Mesothelial cell of epicardium (in vitro differentiated cells): Measurements from ENCODE around the gene TNIP3. TPM values are rescaled to one million over a fixed set of nuclear protein-coding genes. Genes with fewer than 3 reads are reported as not detected.
A peak's percentile ranks its signal among the peaks of the same experiment; 100 is the strongest.

Experiments
- DNase-seq, 2 experiments: peaks; one replicate each; pipeline ENCODE4 v3.0.0; 2021; ENCODE audit warnings: low spot score in 2 of 2; ENCODE audit not compliant: unreplicated experiment in 2 of 2
- H3K27ac Mint-ChIP-seq: 2 replicates; pipeline ENCODE4 v1.8.0; 2021; ENCODE audit warnings: mixed read lengths
- H3K27me3 Mint-ChIP-seq: 2 replicates; pipeline ENCODE4 v1.8.0; 2021; ENCODE audit warnings: low read depth, mixed read lengths
- H3K36me3 Mint-ChIP-seq: 2 replicates; pipeline ENCODE4 v1.8.0; 2021; ENCODE audit warnings: mixed read lengths
- H3K4me1 Mint-ChIP-seq: 2 replicates; pipeline ENCODE4 v1.8.0; 2021; ENCODE audit warnings: mixed read lengths
- H3K4me3 Mint-ChIP-seq: 2 replicates; pipeline ENCODE4 v1.8.0; 2021; ENCODE audit warnings: mild to moderate bottlenecking, moderate library complexity, mixed read lengths
- H3K9me3 Mint-ChIP-seq: 2 replicates; pipeline ENCODE4 v1.8.0; 2021; ENCODE audit warnings: mixed read lengths
- total RNA-seq: library from RNA; stranded (reverse); gene quantifications from 3 replicates; pipeline ENCODE4 v1.2.1, GENCODE V29; 2021
- TF ChIP-seq, protein P1 (sequence below): fragments of 200-600 bp; sonication (generic); IDR thresholded peaks from one replicate; pipeline ENCODE4 v1.5.0; 2021; ENCODE audit warnings: antibody characterized with exemption; ENCODE audit not compliant: unreplicated experiment

The TNIP3 gene
- total RNA-seq, 1 donor from 2014 or later, result 0.27 TPM

- TF ChIP-seq, protein P1, sequence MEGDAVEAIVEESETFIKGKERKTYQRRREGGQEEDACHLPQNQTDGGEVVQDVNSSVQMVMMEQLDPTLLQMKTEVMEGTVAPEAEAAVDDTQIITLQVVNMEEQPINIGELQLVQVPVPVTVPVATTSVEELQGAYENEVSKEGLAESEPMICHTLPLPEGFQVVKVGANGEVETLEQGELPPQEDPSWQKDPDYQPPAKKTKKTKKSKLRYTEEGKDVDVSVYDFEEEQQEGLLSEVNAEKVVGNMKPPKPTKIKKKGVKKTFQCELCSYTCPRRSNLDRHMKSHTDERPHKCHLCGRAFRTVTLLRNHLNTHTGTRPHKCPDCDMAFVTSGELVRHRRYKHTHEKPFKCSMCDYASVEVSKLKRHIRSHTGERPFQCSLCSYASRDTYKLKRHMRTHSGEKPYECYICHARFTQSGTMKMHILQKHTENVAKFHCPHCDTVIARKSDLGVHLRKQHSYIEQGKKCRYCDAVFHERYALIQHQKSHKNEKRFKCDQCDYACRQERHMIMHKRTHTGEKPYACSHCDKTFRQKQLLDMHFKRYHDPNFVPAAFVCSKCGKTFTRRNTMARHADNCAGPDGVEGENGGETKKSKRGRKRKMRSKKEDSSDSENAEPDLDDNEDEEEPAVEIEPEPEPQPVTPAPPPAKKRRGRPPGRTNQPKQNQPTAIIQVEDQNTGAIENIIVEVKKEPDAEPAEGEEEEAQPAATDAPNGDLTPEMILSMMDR, result no peak
- Mint-ChIP-seq H3K9me3 (no peaks in the 10 kb centered on the region), H3K27me3 (no peaks in the 10 kb centered on the region), H3K36me3 (no peaks in the 10 kb centered on the region), H3K27ac (no peak overlapping the region), H3K4me3 (no peak overlapping the region), H3K4me1 (no peaks in the 10 kb centered on the region)
- DNase-seq, result no peak
Measured at GRCh38 chr4:121165206-121165605, 1.1 kb upstream of the TNIP3 start.

- peaks cover 4% of the 10 kb centered on the region for H3K27me3 Mint-ChIP-seq
- DNase-seq, result peak; percentile 21 to 53
Measured at GRCh38 chr4:121156822-121157769, 7.0 kb downstream of the TNIP3 start.

GRCh38 chr4:121155893-121156292, 8.2 kb downstream of the TNIP3 start:
- Mint-ChIP-seq H3K4me3 (peak overlapping the region; percentile 76), H3K4me1 (peaks cover 7% of the 10 kb centered on the region), H3K9me3 (no peaks in the 10 kb centered on the region), H3K27ac (no peak overlapping the region), H3K36me3 (no peaks in the 10 kb centered on the region), H3K27me3 (peaks cover 4% of the 10 kb centered on the region)
- no peak for DNase-seq
- TF ChIP-seq, protein P1, result no peak

More at GRCh38 chr4:121156822-121157769, 7.0 kb downstream of the TNIP3 start:
- TF ChIP-seq, protein P1, result no peak
- Mint-ChIP-seq H3K9me3 (no peaks in the 10 kb centered on the region), H3K4me1 (peaks cover 7% of the 10 kb centered on the region), H3K36me3 (no peaks in the 10 kb centered on the region), H3K4me3 (peak overlapping the region; percentile 76), H3K27ac (no peak overlapping the region)

- no peak for DNase-seq
- no peak overlapping the region for H3K4me3 Mint-ChIP-seq
- H3K27me3 Mint-ChIP-seq, result peaks cover 4% of the 10 kb centered on the region
- no peak overlapping the region for H3K27ac Mint-ChIP-seq
- TF ChIP-seq, protein P1, result no peak
- H3K4me1 Mint-ChIP-seq, result peaks cover 7% of the 10 kb centered on the region
- no peaks in the 10 kb centered on the region for H3K9me3 Mint-ChIP-seq
- H3K36me3 Mint-ChIP-seq, result no peaks in the 10 kb centered on the region
Measured at GRCh38 chr4:121154103-121154515, 10.0 kb downstream of the TNIP3 start.

GRCh38 chr4:121151942-121152341, 12.2 kb downstream of the TNIP3 start:
- H3K4me3 Mint-ChIP-seq, result no peak overlapping the region
- peaks cover 23% of the 10 kb centered on the region for H3K4me1 Mint-ChIP-seq
- H3K36me3 Mint-ChIP-seq, result no peaks in the 10 kb centered on the region
- TF ChIP-seq, protein P1, result no peak
- H3K9me3 Mint-ChIP-seq, result no peaks in the 10 kb centered on the region
- no peak overlapping the region for H3K27ac Mint-ChIP-seq
- DNase-seq, result no peak
- peaks cover under 1% of the 10 kb centered on the region for H3K27me3 Mint-ChIP-seq
